ENCODE results near the gene IRF9. TPM values are rescaled to one million over a fixed set of nuclear protein-coding genes. Genes with fewer than 3 reads are reported as not detected.

IRF9 gene
- total and polyA plus RNA-seq, 2 of the 13 experiments (the other 11 are each of a cell fraction or from before 2014, with no cell fraction given) = 14.9 to 49.7 TPM

DNA sequence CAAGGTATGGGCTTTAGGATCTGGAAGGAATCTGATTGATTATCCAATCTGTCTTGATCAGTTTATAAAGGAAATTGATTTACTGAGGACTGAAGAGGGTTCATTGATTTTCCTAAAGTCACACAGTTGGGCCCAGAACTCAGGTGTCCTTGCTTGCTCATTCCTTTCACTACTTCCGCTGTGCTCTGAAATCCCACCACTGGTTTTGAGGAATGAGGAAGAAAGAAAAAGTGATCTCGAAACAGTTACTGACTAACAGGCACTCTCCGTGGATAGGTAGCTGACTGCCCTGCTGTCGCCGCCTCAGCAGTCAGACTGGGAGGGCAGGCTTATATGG lies 30.7 kb upstream of the IRF9 start, which contains the start of gene FITM1 (continued):
- TF ChIP-seq ZNF878 (CRISPR knock-in tag; IDR thresholded peaks at IDR 0.05) (no peak), GTF3A (CRISPR knock-in tag; conservative IDR thresholded peaks at IDR 0.05) (no peak), CBFB (CRISPR knock-in tag; IDR thresholded peaks at IDR 0.05) (no peak)
- TF ChIP-seq, protein P1, sequence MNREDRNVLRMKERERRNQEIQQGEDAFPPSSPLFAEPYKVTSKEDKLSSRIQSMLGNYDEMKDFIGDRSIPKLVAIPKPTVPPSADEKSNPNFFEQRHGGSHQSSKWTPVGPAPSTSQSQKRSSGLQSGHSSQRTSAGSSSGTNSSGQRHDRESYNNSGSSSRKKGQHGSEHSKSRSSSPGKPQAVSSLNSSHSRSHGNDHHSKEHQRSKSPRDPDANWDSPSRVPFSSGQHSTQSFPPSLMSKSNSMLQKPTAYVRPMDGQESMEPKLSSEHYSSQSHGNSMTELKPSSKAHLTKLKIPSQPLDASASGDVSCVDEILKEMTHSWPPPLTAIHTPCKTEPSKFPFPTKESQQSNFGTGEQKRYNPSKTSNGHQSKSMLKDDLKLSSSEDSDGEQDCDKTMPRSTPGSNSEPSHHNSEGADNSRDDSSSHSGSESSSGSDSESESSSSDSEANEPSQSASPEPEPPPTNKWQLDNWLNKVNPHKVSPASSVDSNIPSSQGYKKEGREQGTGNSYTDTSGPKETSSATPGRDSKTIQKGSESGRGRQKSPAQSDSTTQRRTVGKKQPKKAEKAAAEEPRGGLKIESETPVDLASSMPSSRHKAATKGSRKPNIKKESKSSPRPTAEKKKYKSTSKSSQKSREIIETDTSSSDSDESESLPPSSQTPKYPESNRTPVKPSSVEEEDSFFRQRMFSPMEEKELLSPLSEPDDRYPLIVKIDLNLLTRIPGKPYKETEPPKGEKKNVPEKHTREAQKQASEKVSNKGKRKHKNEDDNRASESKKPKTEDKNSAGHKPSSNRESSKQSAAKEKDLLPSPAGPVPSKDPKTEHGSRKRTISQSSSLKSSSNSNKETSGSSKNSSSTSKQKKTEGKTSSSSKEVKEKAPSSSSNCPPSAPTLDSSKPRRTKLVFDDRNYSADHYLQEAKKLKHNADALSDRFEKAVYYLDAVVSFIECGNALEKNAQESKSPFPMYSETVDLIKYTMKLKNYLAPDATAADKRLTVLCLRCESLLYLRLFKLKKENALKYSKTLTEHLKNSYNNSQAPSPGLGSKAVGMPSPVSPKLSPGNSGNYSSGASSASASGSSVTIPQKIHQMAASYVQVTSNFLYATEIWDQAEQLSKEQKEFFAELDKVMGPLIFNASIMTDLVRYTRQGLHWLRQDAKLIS (CRISPR knock-in tag; IDR thresholded peaks at IDR 0.05) = no peak

DNA sequence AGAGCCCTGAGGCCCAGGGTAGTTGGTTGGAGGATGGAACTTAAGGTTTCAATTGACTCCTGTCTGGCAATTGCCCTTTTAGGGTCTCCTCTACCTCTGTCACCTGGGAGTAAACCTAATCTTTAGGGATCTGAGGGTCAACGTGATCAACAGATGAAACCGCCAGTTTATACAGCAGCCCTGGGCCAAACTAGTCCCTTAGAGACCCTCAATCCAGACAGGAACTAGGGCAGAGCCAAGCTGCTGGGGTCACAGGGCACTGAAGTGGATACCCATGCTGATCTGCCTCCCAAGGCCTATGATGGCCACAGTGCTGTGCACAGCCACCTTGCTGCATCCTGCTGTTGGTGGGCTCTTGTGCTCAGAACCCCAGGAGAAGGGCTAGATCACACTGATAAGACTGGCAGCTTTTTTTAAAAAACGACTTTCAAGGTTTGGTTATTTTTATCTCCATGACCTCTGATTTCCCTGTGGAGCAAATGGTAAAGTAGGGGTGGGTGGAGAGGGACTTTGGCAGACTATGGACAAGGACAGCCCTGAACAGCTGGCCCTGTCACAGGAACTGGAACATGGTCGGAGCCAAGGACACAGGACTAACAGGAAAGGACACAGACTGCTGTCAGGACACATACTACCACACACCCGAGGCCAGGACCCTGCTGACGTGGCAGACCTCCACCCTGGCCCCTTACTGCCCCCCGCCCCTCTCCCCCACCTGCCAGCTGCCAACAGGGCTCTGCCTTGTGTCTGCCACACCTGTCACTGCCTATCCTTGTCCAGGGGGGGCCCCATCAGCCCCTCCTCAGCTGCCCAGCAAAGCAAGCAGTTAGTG lies 30.1 kb upstream of the IRF9 start:
- peak overlapping the region in 1 of 3 experiments; percentile 2; a peak in 1 of 6 replicates for H3K4me3 ChIP-seq (replicated peaks in 1 of 3; ENCODE audit: insufficient read depth in 1 of 3, low read depth in 2 of 3, low read length in 3 of 3)
- TF ChIP-seq ZNF34 (CRISPR knock-in tag; IDR thresholded peaks at IDR 0.05; ENCODE audit: borderline replicate concordance) = no peak
- TF ChIP-seq CEBPG (CRISPR knock-in tag; IDR thresholded peaks at IDR 0.05) = peak; percentile 39; the same call in 1 of the 2 replicates
- TF ChIP-seq, protein P2, sequence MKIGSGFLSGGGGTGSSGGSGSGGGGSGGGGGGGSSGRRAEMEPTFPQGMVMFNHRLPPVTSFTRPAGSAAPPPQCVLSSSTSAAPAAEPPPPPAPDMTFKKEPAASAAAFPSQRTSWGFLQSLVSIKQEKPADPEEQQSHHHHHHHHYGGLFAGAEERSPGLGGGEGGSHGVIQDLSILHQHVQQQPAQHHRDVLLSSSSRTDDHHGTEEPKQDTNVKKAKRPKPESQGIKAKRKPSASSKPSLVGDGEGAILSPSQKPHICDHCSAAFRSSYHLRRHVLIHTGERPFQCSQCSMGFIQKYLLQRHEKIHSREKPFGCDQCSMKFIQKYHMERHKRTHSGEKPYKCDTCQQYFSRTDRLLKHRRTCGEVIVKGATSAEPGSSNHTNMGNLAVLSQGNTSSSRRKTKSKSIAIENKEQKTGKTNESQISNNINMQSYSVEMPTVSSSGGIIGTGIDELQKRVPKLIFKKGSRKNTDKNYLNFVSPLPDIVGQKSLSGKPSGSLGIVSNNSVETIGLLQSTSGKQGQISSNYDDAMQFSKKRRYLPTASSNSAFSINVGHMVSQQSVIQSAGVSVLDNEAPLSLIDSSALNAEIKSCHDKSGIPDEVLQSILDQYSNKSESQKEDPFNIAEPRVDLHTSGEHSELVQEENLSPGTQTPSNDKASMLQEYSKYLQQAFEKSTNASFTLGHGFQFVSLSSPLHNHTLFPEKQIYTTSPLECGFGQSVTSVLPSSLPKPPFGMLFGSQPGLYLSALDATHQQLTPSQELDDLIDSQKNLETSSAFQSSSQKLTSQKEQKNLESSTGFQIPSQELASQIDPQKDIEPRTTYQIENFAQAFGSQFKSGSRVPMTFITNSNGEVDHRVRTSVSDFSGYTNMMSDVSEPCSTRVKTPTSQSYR (CRISPR knock-in tag; IDR thresholded peaks at IDR 0.05; ENCODE audit: borderline replicate concordance) = 0 out of 2 replicates have a peak, but pooled peaks have one; percentile 6
- no peak for TF ChIP-seq HOXA9 (CRISPR knock-in tag; IDR thresholded peaks at IDR 0.05; ENCODE audit: borderline replicate concordance)
- no peak for TF ChIP-seq ZNF552 (CRISPR knock-in tag; IDR thresholded peaks at IDR 0.05; ENCODE audit: borderline replicate concordance)
- TF ChIP-seq, protein P3, sequence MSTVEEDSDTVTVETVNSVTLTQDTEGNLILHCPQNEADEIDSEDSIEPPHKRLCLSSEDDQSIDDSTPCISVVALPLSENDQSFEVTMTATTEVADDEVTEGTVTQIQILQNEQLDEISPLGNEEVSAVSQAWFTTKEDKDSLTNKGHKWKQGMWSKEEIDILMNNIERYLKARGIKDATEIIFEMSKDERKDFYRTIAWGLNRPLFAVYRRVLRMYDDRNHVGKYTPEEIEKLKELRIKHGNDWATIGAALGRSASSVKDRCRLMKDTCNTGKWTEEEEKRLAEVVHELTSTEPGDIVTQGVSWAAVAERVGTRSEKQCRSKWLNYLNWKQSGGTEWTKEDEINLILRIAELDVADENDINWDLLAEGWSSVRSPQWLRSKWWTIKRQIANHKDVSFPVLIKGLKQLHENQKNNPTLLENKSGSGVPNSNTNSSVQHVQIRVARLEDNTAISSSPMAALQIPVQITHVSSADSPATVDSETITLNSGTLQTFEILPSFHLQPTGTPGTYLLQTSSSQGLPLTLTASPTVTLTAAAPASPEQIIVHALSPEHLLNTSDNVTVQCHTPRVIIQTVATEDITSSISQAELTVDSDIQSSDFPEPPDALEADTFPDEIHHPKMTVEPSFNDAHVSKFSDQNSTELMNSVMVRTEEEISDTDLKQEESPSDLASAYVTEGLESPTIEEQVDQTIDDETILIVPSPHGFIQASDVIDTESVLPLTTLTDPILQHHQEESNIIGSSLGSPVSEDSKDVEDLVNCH (CRISPR knock-in tag; IDR thresholded peaks at IDR 0.05) = no peak
- no peak for TF ChIP-seq ELF4 (CRISPR knock-in tag; IDR thresholded peaks at IDR 0.05; ENCODE audit: borderline replicate concordance)
- peak; percentile 93 for TF ChIP-seq KDM4B (CRISPR knock-in tag; IDR thresholded peaks at IDR 0.05)
- no peak for TF ChIP-seq ATM (IDR thresholded peaks at IDR 0.05; ENCODE audit: borderline replicate concordance)

More for the DNA sequence above, 30.1 kb upstream of the IRF9 start:
- Histone ChIP-seq H2AFZ (ENCODE audit: low read length) (no peak overlapping the region), H3K9ac (ENCODE audit: insufficient read depth, low read depth, low read length) (peak overlapping the region; percentile 11), H3K9me3 (ENCODE audit: low read length) (no peaks in the 10 kb centered on the region), H3K27me3 (ENCODE audit: control insufficient read depth in 1 of 2, insufficient read depth in 2 of 2, low read length in 2 of 2) (no peaks in the 10 kb centered on the region; a peak in 1 of 5 replicates), H4K20me1 (ENCODE audit: insufficient read depth, low read length) (no peaks in the 10 kb centered on the region), H3K27ac (ENCODE audit: extremely low read length, insufficient read depth, low read length) (peak overlapping the region; percentile 48), H3K4me2 (ENCODE audit: low read depth, low read length) (peak overlapping the region; percentile 12), H3K4me1 (ENCODE audit: insufficient read depth, low read length) (peaks cover 52% of the 10 kb centered on the region), H3K79me2 (ENCODE audit: insufficient read depth, low read length) (no peaks in the 10 kb centered on the region), H3K36me3 (replicated peaks in 1 of 2; ENCODE audit: control insufficient read depth in 1 of 2, insufficient read depth in 2 of 2, low read length in 2 of 2) (no peaks in the 10 kb centered on the region)
- ChIA-PET CTCF (ENCODE audit: low intra/inter-chr PET ratio, low total read pairs) (no interaction called here), POLR2A (interaction anchor here (0.6 to 22.7 kb wide), 8 partner anchors 9 to 78 kb away, joined by 3 to 977 read pairs (median 10); partner anchors contain the start of genes DCAF11, EMC9, IPO4 and IRF9)
- WGBS (ENCODE audit: low lambda C conversion rate) = 40% methylated on average over 7 of the region's 7 CpGs
- peak; percentile 81 for DNase-seq (ENCODE audit: low spot score)
- FAIRE-seq = peak; percentile 40
- ATAC-seq = peak; percentile 55
- intact Hi-C loops (cut with micrococcal nuclease; ENCODE audit: unreplicated experiment) (no loop called here), in situ Hi-C loops (cut with HindIII; ENCODE audit: extremely low pct_ligation_motif_present, low pct_unique_long_range_greater_than_20kb) (loop anchor here (25.0 kb wide), 1 partner anchor 819 kb away; the partner anchor contains the start of genes BCL2L2, PABPN1 and PPP1R3E)
- BruUV-seq (replicated peaks) = no TSS peak

Data from HepG2 (cell line).